PFSK-1 (cell line): ENCODE results near the gene KLHL1.

Source experiments
- POLR2AphosphoS5 ChIP-seq: IDR thresholded peaks from 2 replicates; pipeline ENCODE4 v1.6.1; 2012; ENCODE audit warnings: low read depth, mild to moderate bottlenecking, control low read depth, low read length, moderate library complexity
- REST ChIP-seq, 2 experiments: IDR thresholded peaks; 2 replicates each; pipeline versions ENCODE4 v1.6.1 to v1.8.0; 2011 to 2012; ENCODE audit warnings: low read depth in 2 of 2, low read length in 2 of 2, control low read depth in 1 of 2, inconsistent platforms in 1 of 2, mild to moderate bottlenecking in 1 of 2, moderate library complexity in 1 of 2; ENCODE audit not compliant: insufficient read depth in 1 of 2

- TF ChIP-seq REST (IDR thresholded peaks at IDR 0.05; ENCODE audit: insufficient read depth in 1 of 2, low read depth in 2 of 2, low read length in 2 of 2) (no peak), POLR2AphosphoS5 (no peak)
These were observed 251.9 kb downstream of the KLHL1 start for GRCh38 chr13:69856331-69856730.
